ENCODE data around the gene FOXJ1.

DNA sequence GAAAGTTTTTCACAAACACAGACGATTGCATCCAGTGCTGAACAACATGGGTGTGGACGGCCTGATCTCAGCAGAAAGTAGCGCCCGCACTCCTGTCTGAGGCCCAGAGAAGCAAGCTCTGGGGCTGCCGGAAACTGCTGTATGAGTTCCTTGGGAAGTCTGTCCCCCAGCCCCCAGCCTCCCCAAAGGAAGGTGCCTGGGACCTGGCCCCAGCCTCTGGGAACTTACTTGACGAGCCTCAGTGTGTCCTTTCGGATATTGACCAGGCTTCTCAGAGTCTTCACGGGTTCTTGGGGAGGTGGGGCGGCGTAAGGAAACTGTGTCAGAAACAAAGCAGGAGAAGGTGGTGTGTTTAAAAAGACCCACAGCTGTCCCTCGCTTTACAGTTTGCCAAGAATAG is 32.4 kb upstream of the FOXJ1 start:
- TF ChIP-seq, protein P1, sequence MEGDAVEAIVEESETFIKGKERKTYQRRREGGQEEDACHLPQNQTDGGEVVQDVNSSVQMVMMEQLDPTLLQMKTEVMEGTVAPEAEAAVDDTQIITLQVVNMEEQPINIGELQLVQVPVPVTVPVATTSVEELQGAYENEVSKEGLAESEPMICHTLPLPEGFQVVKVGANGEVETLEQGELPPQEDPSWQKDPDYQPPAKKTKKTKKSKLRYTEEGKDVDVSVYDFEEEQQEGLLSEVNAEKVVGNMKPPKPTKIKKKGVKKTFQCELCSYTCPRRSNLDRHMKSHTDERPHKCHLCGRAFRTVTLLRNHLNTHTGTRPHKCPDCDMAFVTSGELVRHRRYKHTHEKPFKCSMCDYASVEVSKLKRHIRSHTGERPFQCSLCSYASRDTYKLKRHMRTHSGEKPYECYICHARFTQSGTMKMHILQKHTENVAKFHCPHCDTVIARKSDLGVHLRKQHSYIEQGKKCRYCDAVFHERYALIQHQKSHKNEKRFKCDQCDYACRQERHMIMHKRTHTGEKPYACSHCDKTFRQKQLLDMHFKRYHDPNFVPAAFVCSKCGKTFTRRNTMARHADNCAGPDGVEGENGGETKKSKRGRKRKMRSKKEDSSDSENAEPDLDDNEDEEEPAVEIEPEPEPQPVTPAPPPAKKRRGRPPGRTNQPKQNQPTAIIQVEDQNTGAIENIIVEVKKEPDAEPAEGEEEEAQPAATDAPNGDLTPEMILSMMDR (IDR thresholded peaks at IDR 0.05; ENCODE audit: low read depth, low read length): no peak
- TF ChIP-seq EZH2phosphoT487 (IDR thresholded peaks at IDR 0.05; ENCODE audit: low read depth): no peak
